ENCODE data around the gene VPS37C.
A peak's percentile ranks its signal among the peaks of the same experiment; 100 is the strongest.

The VPS37C gene

GRCh38 chr11:61129639-61130523 is 31.3 kb downstream of the VPS37C start:
- no peak overlapping the region for H3K4me3 ChIP-seq
- peaks cover 4% of the 10 kb centered on the region for H3K4me1 ChIP-seq
- peak; percentile 83 to 93 for DNase-seq (ENCODE audit: low spot score in 2 of 2)
- H3K27me3 ChIP-seq (ENCODE audit: low read depth): no peaks in the 10 kb centered on the region; the same call in 1 of the 2 replicates
- H3K9me3 ChIP-seq: no peaks in the 10 kb centered on the region
- H3K36me3 ChIP-seq (replicated peaks): no peaks in the 10 kb centered on the region
- in situ Hi-C loops (cut with MboI; ENCODE audit: low sequenced_read_pairs): no loop called here

GRCh38 chr11:61128947-61129638 is 32.1 kb downstream of the VPS37C start:
- in situ Hi-C loops (cut with MboI; ENCODE audit: low sequenced_read_pairs): no loop called here
- Histone ChIP-seq H3K4me3 (no peak overlapping the region), H3K9me3 (no peaks in the 10 kb centered on the region), H3K4me1 (peaks cover 4% of the 10 kb centered on the region), H3K27me3 (ENCODE audit: low read depth) (no peaks in the 10 kb centered on the region; the same call in 1 of the 2 replicates), H3K36me3 (replicated peaks) (no peaks in the 10 kb centered on the region)
- DNase-seq (ENCODE audit: low spot score in 2 of 2): no peak

- Histone ChIP-seq H3K4me1 (peaks cover 4% of the 10 kb centered on the region), H3K4me3 (no peak overlapping the region), H3K36me3 (replicated peaks) (no peaks in the 10 kb centered on the region), H3K9me3 (no peaks in the 10 kb centered on the region), H3K27me3 (ENCODE audit: low read depth) (no peaks in the 10 kb centered on the region; the same call in 1 of the 2 replicates)
- in situ Hi-C loops (cut with MboI; ENCODE audit: low sequenced_read_pairs): no loop called here
- DNase-seq (ENCODE audit: low spot score in 2 of 2): no peak
These were observed 33.2 kb downstream of the VPS37C start for GRCh38 chr11:61127991-61128390.

- Histone ChIP-seq H3K27me3 (ENCODE audit: low read depth) (no peaks in the 10 kb centered on the region; the same call in 1 of the 2 replicates), H3K9me3 (no peaks in the 10 kb centered on the region), H3K4me3 (no peak overlapping the region), H3K36me3 (replicated peaks) (no peaks in the 10 kb centered on the region), H3K4me1 (peaks cover 4% of the 10 kb centered on the region)
- DNase-seq (ENCODE audit: low spot score in 2 of 2): no peak
- in situ Hi-C loops (cut with MboI; ENCODE audit: low sequenced_read_pairs): no loop called here
These were observed 35.0 kb downstream of the VPS37C start for GRCh38 chr11:61126256-61126655.

GRCh38 chr11:61125310-61125684 is 35.9 kb downstream of the VPS37C start:
- no peak overlapping the region for H3K4me3 ChIP-seq
- no peaks in the 10 kb centered on the region for H3K9me3 ChIP-seq
- H3K4me1 ChIP-seq: peaks cover 4% of the 10 kb centered on the region
- H3K27me3 ChIP-seq (ENCODE audit: low read depth): no peaks in the 10 kb centered on the region; the same call in 1 of the 2 replicates
- no peaks in the 10 kb centered on the region for H3K36me3 ChIP-seq (replicated peaks)
- in situ Hi-C loops (cut with MboI; ENCODE audit: low sequenced_read_pairs): no loop called here
- DNase-seq (ENCODE audit: low spot score in 2 of 2): no peak

- Histone ChIP-seq H3K4me3 (no peak overlapping the region), H3K4me1 (no peaks in the 10 kb centered on the region), H3K36me3 (replicated peaks) (no peaks in the 10 kb centered on the region), H3K9me3 (no peaks in the 10 kb centered on the region), H3K27me3 (ENCODE audit: low read depth) (no peaks in the 10 kb centered on the region; the same call in 1 of the 2 replicates)
- DNase-seq (ENCODE audit: low spot score in 2 of 2): no peak
- in situ Hi-C loops (cut with MboI; ENCODE audit: low sequenced_read_pairs): no loop called here
These were observed 36.5 kb downstream of the VPS37C start for GRCh38 chr11:61124574-61125309.

- Histone ChIP-seq H3K4me1 (no peaks in the 10 kb centered on the region), H3K27me3 (ENCODE audit: low read depth) (no peaks in the 10 kb centered on the region; the same call in 1 of the 2 replicates), H3K4me3 (no peak overlapping the region), H3K36me3 (replicated peaks) (no peaks in the 10 kb centered on the region), H3K9me3 (no peaks in the 10 kb centered on the region)
- in situ Hi-C loops (cut with MboI; ENCODE audit: low sequenced_read_pairs): no loop called here
- DNase-seq (ENCODE audit: low spot score in 2 of 2): no peak
These were observed 37.3 kb downstream of the VPS37C start for GRCh38 chr11:61123775-61124571.

GRCh38 chr11:61122761-61123160 is 38.5 kb downstream of the VPS37C start:
- DNase-seq (ENCODE audit: low spot score in 2 of 2): no peak
- no peaks in the 10 kb centered on the region for H3K36me3 ChIP-seq (replicated peaks)
- no peak overlapping the region for H3K4me3 ChIP-seq
- H3K4me1 ChIP-seq: no peaks in the 10 kb centered on the region
- H3K27me3 ChIP-seq (ENCODE audit: low read depth): no peaks in the 10 kb centered on the region; the same call in 1 of the 2 replicates
- in situ Hi-C loops (cut with MboI; ENCODE audit: low sequenced_read_pairs): no loop called here
- no peaks in the 10 kb centered on the region for H3K9me3 ChIP-seq

GRCh38 chr11:61121917-61122316 is 39.3 kb downstream of the VPS37C start:
- DNase-seq (ENCODE audit: low spot score in 2 of 2): no peak
- Histone ChIP-seq H3K9me3 (no peaks in the 10 kb centered on the region), H3K27me3 (ENCODE audit: low read depth) (no peaks in the 10 kb centered on the region; the same call in 1 of the 2 replicates), H3K4me3 (no peak overlapping the region), H3K4me1 (no peaks in the 10 kb centered on the region), H3K36me3 (replicated peaks) (no peaks in the 10 kb centered on the region)
- in situ Hi-C loops (cut with MboI; ENCODE audit: low sequenced_read_pairs): no loop called here

GRCh38 chr11:61121192-61121831 is 39.9 kb downstream of the VPS37C start:
- DNase-seq (ENCODE audit: low spot score in 2 of 2): no peak
- H3K4me1 ChIP-seq: no peaks in the 10 kb centered on the region
- no peak overlapping the region for H3K4me3 ChIP-seq
- no peaks in the 10 kb centered on the region; the same call in 1 of the 2 replicates for H3K27me3 ChIP-seq (ENCODE audit: low read depth)
- in situ Hi-C loops (cut with MboI; ENCODE audit: low sequenced_read_pairs): no loop called here
- H3K9me3 ChIP-seq: no peaks in the 10 kb centered on the region
- no peaks in the 10 kb centered on the region for H3K36me3 ChIP-seq (replicated peaks)

GRCh38 chr11:61120706-61121191 is 40.5 kb downstream of the VPS37C start:
- H3K4me3 ChIP-seq: no peak overlapping the region
- H3K4me1 ChIP-seq: no peaks in the 10 kb centered on the region
- H3K9me3 ChIP-seq: no peaks in the 10 kb centered on the region
- in situ Hi-C loops (cut with MboI; ENCODE audit: low sequenced_read_pairs): no loop called here
- no peaks in the 10 kb centered on the region; the same call in 1 of the 2 replicates for H3K27me3 ChIP-seq (ENCODE audit: low read depth)
- no peak for DNase-seq (ENCODE audit: low spot score in 2 of 2)
- no peaks in the 10 kb centered on the region for H3K36me3 ChIP-seq (replicated peaks)

- no peaks in the 10 kb centered on the region for H3K4me1 ChIP-seq
- DNase-seq (ENCODE audit: low spot score in 2 of 2): no peak
- no peak overlapping the region for H3K4me3 ChIP-seq
- H3K9me3 ChIP-seq: no peaks in the 10 kb centered on the region
- H3K36me3 ChIP-seq (replicated peaks): no peaks in the 10 kb centered on the region
- in situ Hi-C loops (cut with MboI; ENCODE audit: low sequenced_read_pairs): no loop called here
- no peaks in the 10 kb centered on the region for H3K27me3 ChIP-seq (ENCODE audit: low read depth)
These were observed 41.0 kb downstream of the VPS37C start for GRCh38 chr11:61120099-61120705.

All from HAP-1 (cell line).